CD14-positive monocyte (primary cell): ENCODE data around the gene TPRN. TPM values are rescaled to one million over a fixed set of nuclear protein-coding genes. Genes with fewer than 3 reads are reported as not detected.

Source experiments
- DNase-seq, 3 donors: peaks; one replicate each; pipeline ENCODE4 v3.0.0-alpha.2; 2011 to 2022
- H2AFZ ChIP-seq: 2 replicates; pipeline ENCODE4 v1.6.0; 2012; ENCODE audit warnings: mild to moderate bottlenecking, low read depth, low read length, inconsistent platforms; ENCODE audit not compliant: insufficient read depth, poor library complexity, severe bottlenecking
- H3K27ac ChIP-seq, 2 donors: 1 replicate in 1 of 2; 2 replicates in 1 of 2; pipeline ENCODE4 v1.5.1; 2012 to 2013; ENCODE audit warnings: low read length in 2 of 2, control low read depth in 1 of 2, inconsistent platforms in 1 of 2, low read depth in 1 of 2, mild to moderate bottlenecking in 1 of 2
- H3K27me3 ChIP-seq, 2 donors: one replicate each; pipeline versions ENCODE4 v1.6.0 to v1.6.1; 2011 to 2013; ENCODE audit warnings: low read length in 2 of 2; ENCODE audit not compliant: control insufficient read depth in 2 of 2, insufficient read depth in 2 of 2
- H3K36me3 ChIP-seq, 2 donors: replicated peaks in 1 of 2; 1 replicate in 1 of 2; 2 replicates in 1 of 2; pipeline versions ENCODE4 v1.5.1 to v1.6.1; 2012 to 2013; ENCODE audit warnings: low read length in 2 of 2, control low read depth in 1 of 2, inconsistent platforms in 1 of 2, mild to moderate bottlenecking in 1 of 2; ENCODE audit not compliant: insufficient read depth in 2 of 2, control insufficient read depth in 1 of 2
- H3K4me1 ChIP-seq, 2 donors: 1 replicate in 1 of 2; 2 replicates in 1 of 2; pipeline versions ENCODE4 v1.5.1 to v1.6.1; 2012 to 2013; ENCODE audit warnings: low read length in 2 of 2, control low read depth in 1 of 2, inconsistent platforms in 1 of 2, mild to moderate bottlenecking in 1 of 2, moderate library complexity in 1 of 2; ENCODE audit not compliant: insufficient read depth in 2 of 2, control insufficient read depth in 1 of 2
- H3K4me2 ChIP-seq: replicated peaks from 2 replicates; pipeline ENCODE3; 2012; ENCODE audit warnings: low read length, moderate library complexity, mild to moderate bottlenecking; ENCODE audit not compliant: poor library complexity, severe bottlenecking; ENCODE audit errors: extremely low read depth
- H3K4me3 ChIP-seq, 3 experiments: fragments of 200-600 bp in 1 of 3; sonication (generic) in 1 of 3; replicated peaks in 1 of 3; 1 replicate in 2 of 3; 2 replicates in 1 of 3; pipeline ENCODE4 v1.5.1; 2011 to 2013; ENCODE audit warnings: low read length in 3 of 3, mild to moderate bottlenecking in 3 of 3, control low read depth in 2 of 3, low read depth in 2 of 3, inconsistent platforms in 1 of 3, moderate library complexity in 1 of 3
- H3K79me2 ChIP-seq: 2 replicates; pipeline ENCODE4 v1.6.0; 2012; ENCODE audit warnings: mild to moderate bottlenecking, control low read depth, inconsistent platforms, low read length, moderate library complexity; ENCODE audit not compliant: insufficient read depth
- H3K9ac ChIP-seq: 2 replicates; pipeline ENCODE4 v1.6.0; 2017; ENCODE audit warnings: low read length, mild to moderate bottlenecking; ENCODE audit not compliant: insufficient read depth, poor library complexity, severe bottlenecking
- H3K9me3 ChIP-seq, 2 donors: replicated peaks in 1 of 2; 1 replicate in 1 of 2; 2 replicates in 1 of 2; pipeline versions ENCODE4 v1.5.1 to v1.6.1; 2012 to 2013; ENCODE audit warnings: low read length in 2 of 2, control low read depth in 1 of 2; ENCODE audit not compliant: control insufficient read depth in 1 of 2, insufficient read depth in 1 of 2
- H4K20me1 ChIP-seq: 2 replicates; pipeline ENCODE4 v1.6.0; 2012; ENCODE audit warnings: mild to moderate bottlenecking, low read length, control low read depth, moderate library complexity; ENCODE audit not compliant: insufficient read depth
- H3K27ac Mint-ChIP-seq, 7 donors: one replicate each; pipeline ENCODE4 v1.8.0; 2020; ENCODE audit warnings: mild to moderate bottlenecking in 7 of 7, mixed read lengths in 7 of 7, moderate library complexity in 6 of 7, inconsistent platforms in 2 of 7
- H3K27me3 Mint-ChIP-seq, 3 donors: one replicate each; pipeline ENCODE4 v1.8.0; 2021 to 2022; ENCODE audit warnings: low read depth in 3 of 3, mild to moderate bottlenecking in 3 of 3, mixed read lengths in 3 of 3, moderate library complexity in 3 of 3, inconsistent platforms in 1 of 3
- H3K36me3 Mint-ChIP-seq, 2 donors: one replicate each; pipeline ENCODE4 v1.8.0; 2020; ENCODE audit warnings: mixed read lengths in 2 of 2, inconsistent platforms in 1 of 2, mild to moderate bottlenecking in 1 of 2
- H3K4me1 Mint-ChIP-seq: one replicate; pipeline ENCODE4 v1.8.0; 2020; ENCODE audit warnings: mild to moderate bottlenecking, mixed read lengths
- H3K4me3 Mint-ChIP-seq, 2 donors: one replicate each; pipeline ENCODE4 v1.8.0; 2020; ENCODE audit warnings: mild to moderate bottlenecking in 2 of 2, mixed read lengths in 2 of 2, moderate library complexity in 1 of 2
- H3K9me3 Mint-ChIP-seq, 7 donors: one replicate each; pipeline ENCODE4 v1.8.0; 2020 to 2022; ENCODE audit warnings: mixed read lengths in 7 of 7, mild to moderate bottlenecking in 6 of 7, moderate library complexity in 6 of 7, inconsistent platforms in 2 of 7
- CTCF ChIP-seq: fragments of 200-600 bp; IDR thresholded peaks from one replicate; pipeline ENCODE4 v1.8.0; 2022; ENCODE audit warnings: antibody characterized with exemption, mild to moderate bottlenecking
- WGBS: methylation state at CpG from one replicate; pipeline ENCODE4 v1.1.5; 2013; ENCODE audit warnings: missing lambda C conversion rate; ENCODE audit not compliant: insufficient coverage; 5-methylcytosine and 5-hydroxymethylcytosine counted together
- intact Hi-C, 2 donors: fragments of 100-400 bp; cut with micrococcal nuclease; formaldehyde crosslinking; loops; one replicate each; pipeline versions ENCODE4 v1.15.0 to v1.15.1; 2023
- polyA plus RNA-seq, 3 donors: library from polyadenylated mRNA; depleted of rRNA in 1 of 3; unstranded in 2 of 3; stranded (reverse) in 1 of 3; fragments of 300-500 nt in 2 of 3; fragments of >200 nt in 1 of 3; fragmentation: Illumina TruSeq in 2 of 3; gene quantifications; 1 replicate in 2 of 3; 2 replicates in 1 of 3; pipeline ENCODE4 v1.2.3, GENCODE V29; 2012 to 2021

Gene TPRN
- polyA plus RNA-seq, 3 donors, result 0.30 to 4.6 (median 0.46) TPM

GRCh38 chr9:137179761-137180160 lies 20.8 kb downstream of the TPRN start:
- no peaks in the 10 kb centered on the region for H3K4me1 Mint-ChIP-seq
- Histone ChIP-seq H3K4me3 (no peak overlapping the region), H3K9ac (no peak overlapping the region), H3K79me2 (no peaks in the 10 kb centered on the region), H2AFZ (no peak overlapping the region), H3K9me3 (no peaks in the 10 kb centered on the region), H3K27ac (no peak overlapping the region), H4K20me1 (no peaks in the 10 kb centered on the region), H3K27me3 (peaks cover 0 to 4% of the 10 kb centered on the region in 2 donors), H3K36me3 (peaks cover 71 to 76% of the 10 kb centered on the region in 2 donors), H3K4me1 (no peaks in the 10 kb centered on the region), H3K4me2 (no peak overlapping the region)
- H3K4me3 Mint-ChIP-seq, result no peak overlapping the region
- H3K27ac Mint-ChIP-seq, result no peak overlapping the region
- no peak for DNase-seq
- H3K9me3 Mint-ChIP-seq, result no peaks in the 10 kb centered on the region
- 98% methylated on average over 12 of the region's 17 CpGs for WGBS
- H3K27me3 Mint-ChIP-seq, result peaks cover 1 to 7% (median 4%) of the 10 kb centered on the region in 3 donors
- intact Hi-C loops, result loop anchor here in 1 of 2 donors (5.0 kb wide), 1 partner anchor 62 kb away; no protein-coding TSS in a partner anchor
- H3K36me3 Mint-ChIP-seq, result peaks cover 54 to 70% of the 10 kb centered on the region in 2 donors
- TF ChIP-seq CTCF, result no peak

- Mint-ChIP-seq H3K9me3 (no peaks in the 10 kb centered on the region), H3K27me3 (peaks cover 1 to 8% (median 8%) of the 10 kb centered on the region in 3 donors), H3K36me3 (peaks cover 48 to 63% of the 10 kb centered on the region in 2 donors), H3K4me3 (no peak overlapping the region), H3K4me1 (no peaks in the 10 kb centered on the region), H3K27ac (peak overlapping the region in 3 of 7 donors; percentile 24 to 53 (median 44))
- Histone ChIP-seq H3K9ac (no peak overlapping the region), H2AFZ (no peak overlapping the region), H3K36me3 (peaks cover 65 to 69% of the 10 kb centered on the region in 2 donors), H3K79me2 (no peaks in the 10 kb centered on the region), H3K9me3 (no peaks in the 10 kb centered on the region), H3K27me3 (peaks cover 0 to 4% of the 10 kb centered on the region in 2 donors), H4K20me1 (no peaks in the 10 kb centered on the region), H3K4me3 (no peak overlapping the region), H3K4me2 (no peak overlapping the region), H3K4me1 (no peaks in the 10 kb centered on the region), H3K27ac (no peak overlapping the region)
- intact Hi-C loops, result no loop called here
- DNase-seq, result no peak
- TF ChIP-seq CTCF, result no peak
- WGBS, result 95% methylated on average over 14 of the region's 19 CpGs
Measured at GRCh38 chr9:137178939-137179630, 21.5 kb downstream of the TPRN start.
